ENCODE data around the gene C1orf167.

GRCh38 chr1:11725616-11726015 lies 36.4 kb upstream of the C1orf167 start:
- TF ChIP-seq CTCF (IDR thresholded peaks at IDR 0.05; ENCODE audit: low read depth, low read length, missing input control) (no peak), GABPA (IDR thresholded peaks at IDR 0.05 in 1 of 2, conservative IDR thresholded peaks at IDR 0.05 in 1 of 2) (no peak), JUND (IDR thresholded peaks at IDR 0.05) (no peak), RXRA (IDR thresholded peaks at IDR 0.05) (no peak), ATF3 (IDR thresholded peaks at IDR 0.05) (no peak), REST (IDR thresholded peaks at IDR 0.05) (no peak), YY1 (IDR thresholded peaks at IDR 0.05) (no peak), RAD21 (IDR thresholded peaks at IDR 0.05) (no peak), SP1 (IDR thresholded peaks at IDR 0.05) (no peak), TAF1 (conservative IDR thresholded peaks at IDR 0.05) (no peak), EGR1 (IDR thresholded peaks at IDR 0.05; ENCODE audit: low read depth in 2 of 2) (no peak), MAX (IDR thresholded peaks at IDR 0.05) (no peak)
